ENCODE data around the gene CIB4. TPM values are rescaled to one million over a fixed set of nuclear protein-coding genes. Genes with fewer than 3 reads are reported as not detected.

Gene CIB4
- total RNA-seq, 1 donor from 2014 or later, result not detected

DNA sequence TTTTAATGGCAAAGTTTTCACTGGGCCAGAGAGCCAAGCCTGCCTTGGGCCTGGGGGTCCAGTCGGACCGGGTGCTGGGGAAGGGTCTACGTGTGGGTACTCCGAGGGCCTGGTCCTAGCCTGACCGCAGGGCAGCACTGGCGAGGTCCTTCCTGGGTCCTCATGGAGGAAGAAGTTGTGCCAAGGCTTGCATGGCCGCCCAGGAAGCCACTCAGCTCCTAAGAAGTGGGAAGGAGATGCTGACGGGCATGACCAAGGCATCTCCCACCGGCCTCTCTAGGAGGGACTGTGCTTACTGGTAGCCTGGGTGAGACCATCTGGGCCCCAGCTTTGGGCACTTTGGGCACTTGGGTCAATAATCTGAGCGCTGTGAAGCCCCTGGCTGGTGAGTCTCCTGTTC is 22.6 kb downstream of the CIB4 start:
- TF ChIP-seq, protein P1, sequence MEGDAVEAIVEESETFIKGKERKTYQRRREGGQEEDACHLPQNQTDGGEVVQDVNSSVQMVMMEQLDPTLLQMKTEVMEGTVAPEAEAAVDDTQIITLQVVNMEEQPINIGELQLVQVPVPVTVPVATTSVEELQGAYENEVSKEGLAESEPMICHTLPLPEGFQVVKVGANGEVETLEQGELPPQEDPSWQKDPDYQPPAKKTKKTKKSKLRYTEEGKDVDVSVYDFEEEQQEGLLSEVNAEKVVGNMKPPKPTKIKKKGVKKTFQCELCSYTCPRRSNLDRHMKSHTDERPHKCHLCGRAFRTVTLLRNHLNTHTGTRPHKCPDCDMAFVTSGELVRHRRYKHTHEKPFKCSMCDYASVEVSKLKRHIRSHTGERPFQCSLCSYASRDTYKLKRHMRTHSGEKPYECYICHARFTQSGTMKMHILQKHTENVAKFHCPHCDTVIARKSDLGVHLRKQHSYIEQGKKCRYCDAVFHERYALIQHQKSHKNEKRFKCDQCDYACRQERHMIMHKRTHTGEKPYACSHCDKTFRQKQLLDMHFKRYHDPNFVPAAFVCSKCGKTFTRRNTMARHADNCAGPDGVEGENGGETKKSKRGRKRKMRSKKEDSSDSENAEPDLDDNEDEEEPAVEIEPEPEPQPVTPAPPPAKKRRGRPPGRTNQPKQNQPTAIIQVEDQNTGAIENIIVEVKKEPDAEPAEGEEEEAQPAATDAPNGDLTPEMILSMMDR (IDR thresholded peaks at IDR 0.05; ENCODE audit: insufficient read depth, low read length, poor library complexity, severe bottlenecking), result no peak
- no peak for DNase-seq (ENCODE audit: low read depth)
- Histone ChIP-seq H3K36me3 (ENCODE audit: control insufficient read depth, insufficient read depth, low read length) (no peaks in the 10 kb centered on the region), H3K4me3 (ENCODE audit: low read depth, low read length) (no peak overlapping the region), H3K27me3 (ENCODE audit: control insufficient read depth, insufficient read depth, low read length) (peaks cover 36% of the 10 kb centered on the region)

GRCh38 chr2:26617588-26618083 is 23.5 kb downstream of the CIB4 start:
- DNase-seq (ENCODE audit: low read depth), result no peak
- Histone ChIP-seq H3K36me3 (ENCODE audit: control insufficient read depth, insufficient read depth, low read length) (no peaks in the 10 kb centered on the region), H3K27me3 (ENCODE audit: control insufficient read depth, insufficient read depth, low read length) (peaks cover 36% of the 10 kb centered on the region), H3K4me3 (ENCODE audit: low read depth, low read length) (no peak overlapping the region)
- TF ChIP-seq, protein P1 (IDR thresholded peaks at IDR 0.05; ENCODE audit: insufficient read depth, low read length, poor library complexity, severe bottlenecking), result no peak

GRCh38 chr2:26616706-26617587 is 24.2 kb downstream of the CIB4 start:
- DNase-seq (ENCODE audit: low read depth), result no peak
- H3K27me3 ChIP-seq (ENCODE audit: control insufficient read depth, insufficient read depth, low read length), result peaks cover 36% of the 10 kb centered on the region
- no peak overlapping the region for H3K4me3 ChIP-seq (ENCODE audit: low read depth, low read length)
- TF ChIP-seq, protein P1 (IDR thresholded peaks at IDR 0.05; ENCODE audit: insufficient read depth, low read length, poor library complexity, severe bottlenecking), result no peak
- no peaks in the 10 kb centered on the region for H3K36me3 ChIP-seq (ENCODE audit: control insufficient read depth, insufficient read depth, low read length)

GRCh38 chr2:26615860-26616705 is 25.1 kb downstream of the CIB4 start:
- Histone ChIP-seq H3K36me3 (ENCODE audit: control insufficient read depth, insufficient read depth, low read length) (no peaks in the 10 kb centered on the region), H3K27me3 (ENCODE audit: control insufficient read depth, insufficient read depth, low read length) (peaks cover 36% of the 10 kb centered on the region), H3K4me3 (ENCODE audit: low read depth, low read length) (no peak overlapping the region)
- DNase-seq (ENCODE audit: low read depth), result no peak
- TF ChIP-seq, protein P1 (IDR thresholded peaks at IDR 0.05; ENCODE audit: insufficient read depth, low read length, poor library complexity, severe bottlenecking), result no peak

DNA sequence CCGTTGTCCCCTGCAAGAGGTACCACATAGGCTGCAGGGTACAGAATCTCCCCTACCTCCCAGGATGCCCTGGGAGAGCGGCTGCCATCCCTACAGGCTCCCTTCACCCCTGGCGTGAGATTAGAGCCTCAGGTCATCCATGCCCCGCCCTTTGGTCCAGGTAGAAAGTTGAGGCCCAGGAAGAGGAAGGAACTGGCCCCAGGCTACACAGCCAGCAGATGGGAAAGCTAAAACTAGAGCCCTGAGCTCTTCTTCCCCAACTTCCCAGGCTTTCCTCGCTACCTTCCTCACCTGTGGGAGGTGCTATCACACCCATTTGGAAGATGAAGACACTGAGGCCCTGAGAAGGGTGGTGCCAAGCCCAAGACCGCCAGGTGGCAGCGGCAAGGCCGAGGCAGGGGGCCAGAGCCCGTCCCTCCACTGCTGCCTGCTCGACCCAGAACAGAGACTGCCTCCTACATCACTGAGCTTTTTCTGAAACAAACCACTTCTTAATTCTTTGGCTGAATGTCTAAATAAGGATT is 25.8 kb downstream of the CIB4 start:
- no peak overlapping the region for H3K4me3 ChIP-seq (ENCODE audit: low read depth, low read length)
- H3K36me3 ChIP-seq (ENCODE audit: control insufficient read depth, insufficient read depth, low read length), result no peaks in the 10 kb centered on the region
- peaks cover 36% of the 10 kb centered on the region for H3K27me3 ChIP-seq (ENCODE audit: control insufficient read depth, insufficient read depth, low read length)
- no peak for DNase-seq (ENCODE audit: low read depth)
- TF ChIP-seq, protein P1 (IDR thresholded peaks at IDR 0.05; ENCODE audit: insufficient read depth, low read length, poor library complexity, severe bottlenecking), result no peak
